Esophagus squamous epithelium (tissue), 5 donors: ENCODE measurements around the gene PXK. TPM values are rescaled to one million over a fixed set of nuclear protein-coding genes. Genes with fewer than 3 reads are reported as not detected.
A peak's percentile ranks its signal among the peaks of the same experiment; 100 is the strongest.

Experiments
- DNase-seq: peaks from one replicate; lab custom pipeline; 2025; lab: John Stamatoyannopoulos, UW
- H3K27ac ChIP-seq, 4 donors: fragments of 200-600 bp; sonication (generic); one replicate each; pipeline ENCODE4 v1.5.1; 2016 to 2019; ENCODE audit warnings: mild to moderate bottlenecking in 1 of 4
- H3K27me3 ChIP-seq, 4 donors: fragments of 200-600 bp; sonication (generic); 1 replicate in 3 of 4; 2 replicates in 1 of 4; pipeline versions ENCODE4 v1.5.1 to v1.6.0; 2017 to 2021; ENCODE audit warnings: antibody characterized with exemption in 1 of 4
- H3K36me3 ChIP-seq, 3 donors: fragments of 200-600 bp; sonication (generic); one replicate each; pipeline ENCODE4 v1.5.1; 2016 to 2019
- H3K4me1 ChIP-seq, 3 donors: fragments of 200-600 bp; sonication (generic); one replicate each; pipeline ENCODE4 v1.5.1; 2017 to 2019
- H3K4me3 ChIP-seq, 4 donors: fragments of 200-600 bp; sonication (generic); 1 replicate in 3 of 4; 2 replicates in 1 of 4; pipeline ENCODE4 v1.5.1; 2016 to 2019; ENCODE audit warnings: mild to moderate bottlenecking in 2 of 4, moderate library complexity in 1 of 4
- H3K9me3 ChIP-seq, 3 donors: fragments of 200-600 bp; sonication (generic); one replicate each; pipeline ENCODE4 v1.5.1; 2016 to 2019
- POLR2A ChIP-seq, 4 donors: fragments of 450-650 bp; IDR thresholded peaks; one replicate each; pipeline ENCODE4 v1.6.1; 2017; ENCODE audit warnings: antibody characterized with exemption in 4 of 4, mild to moderate bottlenecking in 4 of 4, moderate library complexity in 3 of 4
- whole genome bisulfite sequencing, 2 donors: methylation state at CpG; one replicate each; pipeline ENCODE4 v1.1.5; 2018; 5-methylcytosine and 5-hydroxymethylcytosine counted together
- intact Hi-C: fragments of 100-400 bp; cut with DNase I; formaldehyde crosslinking; loops from one replicate; pipeline ENCODE4 v1.15.0; 2022
- total RNA-seq, 4 donors: library from RNA; depleted of rRNA; stranded (reverse); fragments of >200 nt; gene quantifications; one replicate each; pipeline ENCODE4 v1.1.0, GENCODE V29; 2016
- TF ChIP-seq, protein P1 (sequence below), 6 experiments: fragments of 450-650 bp in 4 of 6; fragments of 200-600 bp in 2 of 6; sonication (generic) in 2 of 6; IDR thresholded peaks; one replicate each; pipeline ENCODE4 v1.5.1; 2016 to 2019; ENCODE audit warnings: antibody characterized with exemption in 6 of 6, mild to moderate bottlenecking in 4 of 6, moderate library complexity in 4 of 6
- donor health status: DM: yes; HTN: yes; CAD: no.

The PXK gene
- total RNA-seq, 4 donors from 2014 or later, result 6.5 to 25.9 (median 12.2) TPM

DNA sequence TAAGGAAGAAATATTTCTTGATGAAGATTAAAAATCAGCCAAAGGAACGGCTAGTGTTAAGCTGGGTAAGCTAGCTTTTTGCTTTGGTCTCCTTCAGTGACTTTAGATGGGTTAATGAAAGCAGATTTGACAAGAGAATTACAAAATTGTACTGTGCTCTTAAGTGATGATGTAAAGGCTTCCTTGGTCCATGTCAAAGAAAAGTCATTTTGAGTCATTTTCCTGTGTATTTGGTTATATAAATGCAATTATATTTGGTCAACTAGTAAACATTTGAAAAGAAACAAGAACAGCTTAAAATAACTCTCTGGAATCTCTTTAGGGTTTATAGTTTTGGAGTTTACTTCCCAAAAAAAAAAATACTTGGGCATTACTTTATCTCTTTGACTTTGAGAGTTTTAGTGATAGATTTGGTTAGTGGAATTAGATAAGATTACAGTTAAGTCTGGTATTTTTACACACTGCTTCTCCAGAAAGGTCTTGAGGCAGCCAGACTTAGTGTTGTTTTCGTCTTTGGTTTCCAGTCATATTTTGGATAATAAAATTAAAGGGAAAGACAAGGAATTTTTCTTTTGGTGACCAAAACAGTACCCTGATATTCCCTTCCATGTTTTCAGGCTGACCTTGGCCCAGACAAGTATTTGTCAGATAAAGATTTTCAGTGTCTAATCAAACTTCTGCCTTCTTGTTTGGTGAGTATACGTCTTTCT lies 58.6 kb downstream of the PXK start:
- Histone ChIP-seq H3K27me3 (no peaks in the 10 kb centered on the region), H3K27ac (peak overlapping the region in 2 of 4 donors; percentile 18 to 55), H3K9me3 (no peaks in the 10 kb centered on the region), H3K4me3 (no peak overlapping the region), H3K4me1 (peaks cover 5 to 53% (median 15%) of the 10 kb centered on the region in 3 donors), H3K36me3 (peaks cover 0 to 40% (median 0%) of the 10 kb centered on the region in 3 donors)
- no peak for DNase-seq
- TF ChIP-seq POLR2A (IDR thresholded peaks at IDR 0.05), result no peak
- TF ChIP-seq, protein P1, sequence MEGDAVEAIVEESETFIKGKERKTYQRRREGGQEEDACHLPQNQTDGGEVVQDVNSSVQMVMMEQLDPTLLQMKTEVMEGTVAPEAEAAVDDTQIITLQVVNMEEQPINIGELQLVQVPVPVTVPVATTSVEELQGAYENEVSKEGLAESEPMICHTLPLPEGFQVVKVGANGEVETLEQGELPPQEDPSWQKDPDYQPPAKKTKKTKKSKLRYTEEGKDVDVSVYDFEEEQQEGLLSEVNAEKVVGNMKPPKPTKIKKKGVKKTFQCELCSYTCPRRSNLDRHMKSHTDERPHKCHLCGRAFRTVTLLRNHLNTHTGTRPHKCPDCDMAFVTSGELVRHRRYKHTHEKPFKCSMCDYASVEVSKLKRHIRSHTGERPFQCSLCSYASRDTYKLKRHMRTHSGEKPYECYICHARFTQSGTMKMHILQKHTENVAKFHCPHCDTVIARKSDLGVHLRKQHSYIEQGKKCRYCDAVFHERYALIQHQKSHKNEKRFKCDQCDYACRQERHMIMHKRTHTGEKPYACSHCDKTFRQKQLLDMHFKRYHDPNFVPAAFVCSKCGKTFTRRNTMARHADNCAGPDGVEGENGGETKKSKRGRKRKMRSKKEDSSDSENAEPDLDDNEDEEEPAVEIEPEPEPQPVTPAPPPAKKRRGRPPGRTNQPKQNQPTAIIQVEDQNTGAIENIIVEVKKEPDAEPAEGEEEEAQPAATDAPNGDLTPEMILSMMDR (IDR thresholded peaks at IDR 0.05), result no peak
- intact Hi-C loops, result no loop called here
- WGBS, 2 donors, result 63 to 71% methylated on average over 3 of the region's 3 CpGs

DNA sequence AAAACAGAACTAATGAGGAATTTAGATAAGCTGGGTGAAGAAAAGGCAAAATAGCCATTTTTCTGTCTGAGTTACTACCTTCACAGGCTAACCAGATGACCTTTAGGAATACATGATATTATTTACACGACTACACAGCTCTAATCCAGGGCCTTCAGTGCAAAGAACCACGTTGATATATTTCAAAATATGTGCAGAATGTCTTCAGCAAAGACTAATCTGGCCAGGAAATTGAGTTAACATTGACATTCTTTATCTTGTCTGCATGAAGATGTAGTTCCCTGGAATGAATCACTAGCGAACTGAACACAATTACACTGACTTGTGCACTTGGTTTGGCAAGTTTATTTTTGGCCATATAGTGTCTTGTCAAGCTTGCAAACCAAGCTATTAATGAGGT lies 59.5 kb downstream of the PXK start:
- 40 to 52% methylated on average over 3 of the region's 3 CpGs for WGBS, 2 donors
- Histone ChIP-seq H3K4me3 (no peak overlapping the region), H3K4me1 (peaks cover 0 to 44% (median 7%) of the 10 kb centered on the region in 3 donors), H3K27ac (peak overlapping the region in 2 of 4 donors; percentile 18 to 55), H3K27me3 (no peaks in the 10 kb centered on the region), H3K36me3 (peaks cover 0 to 49% (median 7%) of the 10 kb centered on the region in 3 donors), H3K9me3 (no peaks in the 10 kb centered on the region)
- intact Hi-C loops, result no loop called here
- TF ChIP-seq, protein P1 (IDR thresholded peaks at IDR 0.05), result no peak
- TF ChIP-seq POLR2A (IDR thresholded peaks at IDR 0.05), result no peak
- no peak for DNase-seq

DNA sequence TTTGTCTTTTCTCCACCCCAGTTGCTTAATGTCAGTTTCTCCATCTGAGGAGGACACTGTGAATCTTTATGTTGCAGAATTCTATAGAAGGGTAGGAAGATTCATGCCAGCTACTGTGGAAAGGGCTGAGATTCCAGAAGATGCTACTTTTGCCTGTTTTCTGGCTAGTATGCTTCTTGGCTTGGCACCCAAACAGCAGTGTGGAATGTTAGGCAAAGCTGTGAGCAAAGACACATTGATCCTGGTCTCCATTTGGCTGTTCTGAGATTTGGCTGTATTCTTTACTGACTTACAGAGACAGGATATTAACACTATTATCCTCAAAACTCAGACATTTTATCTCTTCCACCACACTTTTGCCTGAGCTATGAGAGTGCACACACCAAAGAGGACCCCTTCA lies 61.6 kb downstream of the PXK start:
- peaks cover 9 to 71% (median 19%) of the 10 kb centered on the region in 3 donors for H3K36me3 ChIP-seq
- TF ChIP-seq, protein P1 (IDR thresholded peaks at IDR 0.05), result no peak
- no peak for TF ChIP-seq POLR2A (IDR thresholded peaks at IDR 0.05)
- no peak overlapping the region for H3K27ac ChIP-seq
- intact Hi-C loops, result no loop called here
- no peak for DNase-seq
- no peak overlapping the region for H3K4me3 ChIP-seq
- H3K9me3 ChIP-seq, result no peaks in the 10 kb centered on the region
- peaks cover 0 to 27% (median 0%) of the 10 kb centered on the region in 3 donors for H3K4me1 ChIP-seq
- no peaks in the 10 kb centered on the region for H3K27me3 ChIP-seq

DNA sequence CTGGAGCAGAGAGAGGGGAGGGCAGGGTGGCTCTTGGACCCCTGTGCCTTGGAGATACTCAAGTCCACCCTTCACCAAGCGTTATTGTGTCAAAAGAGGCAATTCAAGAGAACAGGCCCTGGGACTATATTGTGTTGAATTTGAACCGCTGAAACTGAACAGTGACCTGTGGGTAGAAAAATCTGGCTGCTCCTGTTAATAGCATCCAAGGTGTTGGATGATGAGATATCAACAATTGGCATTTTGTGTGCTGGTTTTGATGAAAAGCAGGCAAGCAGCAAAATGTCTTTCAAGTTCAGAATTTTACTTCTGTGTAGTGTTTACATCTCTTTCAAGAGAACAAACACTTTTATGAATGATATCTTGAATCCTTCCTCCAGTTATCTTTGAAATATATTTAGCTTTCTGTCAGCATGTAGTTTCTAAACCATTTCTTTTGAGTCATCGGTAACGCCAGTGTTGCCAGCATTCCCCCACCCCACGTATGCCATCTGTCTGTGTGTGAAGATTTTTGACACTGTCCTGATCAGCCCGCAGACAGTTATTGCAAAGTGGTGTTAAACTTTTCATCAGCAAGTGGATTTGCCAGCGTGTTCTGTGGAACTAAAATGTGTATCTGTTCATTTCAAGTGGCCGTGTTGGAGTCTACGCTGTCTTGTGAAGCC lies 66.1 kb downstream of the PXK start:
- Histone ChIP-seq H3K27me3 (no peaks in the 10 kb centered on the region), H3K27ac (no peak overlapping the region), H3K4me1 (peaks cover 0 to 7% (median 0%) of the 10 kb centered on the region in 3 donors), H3K9me3 (no peaks in the 10 kb centered on the region), H3K36me3 (peaks cover 9 to 99% (median 25%) of the 10 kb centered on the region in 3 donors), H3K4me3 (no peak overlapping the region)
- TF ChIP-seq, protein P1 (IDR thresholded peaks at IDR 0.05), result no peak
- no peak for TF ChIP-seq POLR2A (IDR thresholded peaks at IDR 0.05)
- 85 to 95% methylated on average over 9 of the region's 9 CpGs for WGBS, 2 donors
- intact Hi-C loops, result no loop called here
- DNase-seq, result no peak

DNA sequence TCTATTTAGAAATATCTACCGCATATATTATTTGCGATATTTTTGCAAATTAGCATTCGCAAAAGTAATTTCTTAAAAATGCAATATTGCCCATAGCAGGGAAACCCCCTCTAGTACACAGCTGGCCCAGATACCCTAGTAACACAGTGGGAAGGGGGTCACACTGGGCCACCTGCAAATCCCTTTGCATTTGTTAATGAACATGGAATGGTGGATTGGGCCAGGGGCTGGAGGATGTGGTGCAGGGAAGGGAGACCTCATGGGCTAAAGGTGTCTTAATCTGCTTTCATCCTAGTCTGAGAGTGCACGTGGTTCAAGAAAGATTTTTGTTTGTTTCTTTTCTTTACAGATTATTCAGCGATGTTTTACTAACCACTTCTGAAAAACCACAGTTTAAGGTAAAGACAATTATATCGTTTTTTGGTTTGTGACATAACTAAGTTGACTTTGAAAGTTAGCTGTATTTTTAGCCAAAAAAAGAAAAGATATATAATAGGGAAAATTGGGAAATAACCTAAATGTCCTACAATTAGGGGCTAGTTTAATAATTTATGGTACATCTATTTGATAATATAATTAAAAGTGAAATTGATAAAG lies 70.9 kb downstream of the PXK start:
- 84 to 87% methylated on average over 6 of the region's 6 CpGs for whole genome bisulfite sequencing, 2 donors
- H3K36me3 ChIP-seq, result peaks cover 2 to 90% (median 8%) of the 10 kb centered on the region in 3 donors
- DNase-seq, result no peak
- H3K27ac ChIP-seq, result no peak overlapping the region
- no peaks in the 10 kb centered on the region for H3K27me3 ChIP-seq
- TF ChIP-seq, protein P1 (IDR thresholded peaks at IDR 0.05), result no peak
- no peak for TF ChIP-seq POLR2A (IDR thresholded peaks at IDR 0.05)
- no peaks in the 10 kb centered on the region for H3K9me3 ChIP-seq
- no peaks in the 10 kb centered on the region for H3K4me1 ChIP-seq
- no peak overlapping the region for H3K4me3 ChIP-seq
- intact Hi-C loops, result no loop called here
